ENCODE measurements around the gene GTF2F2.

The GTF2F2 gene

GRCh38 chr13:45231722-45232121 is 111.4 kb downstream of the GTF2F2 start:
- Histone ChIP-seq H3K4me1 (ENCODE audit: control extremely low read depth in 1 of 4, control insufficient read depth in 4 of 4, insufficient read depth in 4 of 4, low read length in 3 of 4) (peaks cover 0 to 10% (median 2%) of the 10 kb centered on the region in 4 experiments), H3K27me3 (replicated peaks in 2 of 5; ENCODE audit: control insufficient read depth in 4 of 5, insufficient read depth in 5 of 5, low read length in 4 of 5) (no peaks in the 10 kb centered on the region), H3K36me3 (ENCODE audit: control insufficient read depth in 4 of 4, insufficient read depth in 4 of 4, low read length in 3 of 4) (peaks cover 0 to 4% (median 0%) of the 10 kb centered on the region in 4 experiments), H3K27ac (ENCODE audit: insufficient read depth in 1 of 2, low read depth in 1 of 2, low read length in 2 of 2, poor library complexity in 1 of 2, severe bottlenecking in 2 of 2) (peak overlapping the region; percentile 51 to 71), H3K4me3 (ENCODE audit: control insufficient read depth in 1 of 7, extremely low read depth in 1 of 7, insufficient read depth in 4 of 7, low read depth in 2 of 7, low read length in 6 of 7) (no peak overlapping the region), H3K9me3 (ENCODE audit: control extremely low read depth in 1 of 5, control insufficient read depth in 4 of 5, insufficient read depth in 2 of 5, low read depth in 1 of 5, low read length in 4 of 5) (no peaks in the 10 kb centered on the region)
- POLR2A ChIA-PET = no interaction called here
- no CpG with 5 or more reads among the region's 1 CpG for WGBS (ENCODE audit: insufficient coverage)
- CTCF ChIA-PET = interaction anchor here (0.8 kb wide), 1 partner anchor 50 kb away, joined by 3 read pairs; no protein-coding TSS in a partner anchor
- peak; percentile 47 to 84 (median 74) for DNase-seq

GRCh38 chr13:45232591-45232990 is 112.3 kb downstream of the GTF2F2 start:
- no peaks in the 10 kb centered on the region for H3K27me3 ChIP-seq (replicated peaks in 2 of 5; ENCODE audit: control insufficient read depth in 4 of 5, insufficient read depth in 5 of 5, low read length in 4 of 5)
- H3K27ac ChIP-seq (ENCODE audit: insufficient read depth in 1 of 2, low read depth in 1 of 2, low read length in 2 of 2, poor library complexity in 1 of 2, severe bottlenecking in 2 of 2) = no peak overlapping the region
- H3K36me3 ChIP-seq (ENCODE audit: control insufficient read depth in 4 of 4, insufficient read depth in 4 of 4, low read length in 3 of 4) = peaks cover 0 to 4% (median 0%) of the 10 kb centered on the region in 4 experiments
- ChIA-PET CTCF (no interaction called here), POLR2A (no interaction called here)
- DNase-seq = no peak
- 100% methylated on average over 2 of the region's 2 CpGs for WGBS (ENCODE audit: insufficient coverage)
- no peaks in the 10 kb centered on the region for H3K9me3 ChIP-seq (ENCODE audit: control extremely low read depth in 1 of 5, control insufficient read depth in 4 of 5, insufficient read depth in 2 of 5, low read depth in 1 of 5, low read length in 4 of 5)
- peaks cover 0 to 10% (median 2%) of the 10 kb centered on the region in 4 experiments for H3K4me1 ChIP-seq (ENCODE audit: control extremely low read depth in 1 of 4, control insufficient read depth in 4 of 4, insufficient read depth in 4 of 4, low read length in 3 of 4)
- H3K4me3 ChIP-seq (ENCODE audit: control insufficient read depth in 1 of 7, extremely low read depth in 1 of 7, insufficient read depth in 4 of 7, low read depth in 2 of 7, low read length in 6 of 7) = no peak overlapping the region

DNA sequence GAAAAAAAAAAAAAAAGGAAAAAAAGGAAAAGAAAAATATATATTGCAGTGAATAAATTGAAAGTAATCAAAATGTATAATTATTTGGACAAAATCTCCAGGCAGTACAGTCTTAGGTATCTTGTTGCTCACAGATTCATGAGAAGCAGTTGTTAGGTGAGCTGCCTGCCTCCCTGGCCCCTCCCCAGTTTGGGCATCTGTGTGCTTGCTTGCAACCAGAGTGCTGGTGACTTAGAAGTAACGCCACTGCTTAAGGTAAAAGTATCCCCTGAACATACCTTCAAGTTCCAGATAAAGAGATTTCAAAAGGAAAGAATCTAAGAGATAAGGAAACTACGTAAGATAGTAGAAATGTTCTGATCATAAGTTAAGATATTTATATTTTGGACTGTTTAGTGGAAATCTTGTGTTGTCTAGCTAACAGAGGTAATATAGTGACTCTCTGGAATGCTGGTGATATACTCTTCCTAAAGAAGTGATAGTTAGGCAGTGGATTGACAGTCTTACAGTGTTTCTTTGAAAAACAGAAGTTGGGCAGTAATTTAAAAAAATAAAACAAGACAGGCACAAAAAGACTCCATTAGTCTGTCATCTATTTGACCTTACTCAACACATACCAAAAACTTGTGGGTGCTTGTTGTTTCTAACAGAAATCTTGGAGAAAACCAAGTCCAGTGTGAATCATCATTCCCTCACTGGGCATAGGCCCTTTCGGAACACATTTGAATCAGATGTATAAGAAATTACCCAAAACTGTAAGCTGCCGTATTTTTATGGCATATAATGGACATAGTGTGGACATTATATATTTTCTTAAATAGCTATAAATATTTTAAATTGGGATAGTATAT is 118.9 kb downstream of the GTF2F2 start:
- H3K4me1 ChIP-seq (ENCODE audit: control extremely low read depth in 1 of 4, control insufficient read depth in 4 of 4, insufficient read depth in 4 of 4, low read length in 3 of 4) = peaks cover 0 to 8% (median 6%) of the 10 kb centered on the region in 4 experiments
- WGBS (ENCODE audit: insufficient coverage) = 100% methylated on average over 2 of the region's 4 CpGs
- H3K27ac ChIP-seq (ENCODE audit: insufficient read depth in 1 of 2, low read depth in 1 of 2, low read length in 2 of 2, poor library complexity in 1 of 2, severe bottlenecking in 2 of 2) = no peak overlapping the region
- POLR2A ChIA-PET = no interaction called here
- no peaks in the 10 kb centered on the region for H3K27me3 ChIP-seq (replicated peaks in 2 of 5; ENCODE audit: control insufficient read depth in 4 of 5, insufficient read depth in 5 of 5, low read length in 4 of 5)
- no peaks in the 10 kb centered on the region for H3K9me3 ChIP-seq (ENCODE audit: control extremely low read depth in 1 of 5, control insufficient read depth in 4 of 5, insufficient read depth in 2 of 5, low read depth in 1 of 5, low read length in 4 of 5)
- CTCF ChIA-PET = interaction anchor here (0.6 to 0.7 kb wide), 2 partner anchors 9 to 190 kb away, joined by 3 read pairs; no protein-coding TSS in a partner anchor
- no peak overlapping the region for H3K4me3 ChIP-seq (ENCODE audit: control insufficient read depth in 1 of 7, extremely low read depth in 1 of 7, insufficient read depth in 4 of 7, low read depth in 2 of 7, low read length in 6 of 7)
- no peaks in the 10 kb centered on the region for H3K36me3 ChIP-seq (ENCODE audit: control insufficient read depth in 4 of 4, insufficient read depth in 4 of 4, low read length in 3 of 4)
- DNase-seq = no peak

DNA sequence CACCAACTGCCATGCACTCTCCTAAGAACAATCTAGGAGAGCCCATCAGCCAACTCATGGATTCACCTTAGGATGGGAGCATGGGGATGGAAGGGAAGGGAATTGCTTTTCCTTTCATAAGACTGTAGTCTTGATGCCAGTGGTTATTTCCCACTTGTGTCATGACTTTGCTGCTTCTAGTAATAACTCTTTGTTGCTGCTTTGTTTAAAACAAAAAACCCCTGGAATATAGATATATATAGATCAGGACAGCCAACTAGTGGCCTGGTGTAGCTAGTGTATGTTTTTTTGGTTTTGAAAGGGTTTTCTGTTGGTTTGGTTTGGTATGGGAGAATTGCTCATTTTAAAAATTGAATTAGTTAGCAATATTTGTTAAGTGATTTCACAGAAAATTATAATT is 119.8 kb downstream of the GTF2F2 start:
- ChIA-PET CTCF (interaction anchor here (0.6 kb wide), 1 partner anchor 10 kb away, joined by 3 read pairs; no protein-coding TSS in a partner anchor), POLR2A (no interaction called here)
- DNase-seq = peak in 1 of 3 donors; percentile 22
- Histone ChIP-seq H3K36me3 (ENCODE audit: control insufficient read depth in 4 of 4, insufficient read depth in 4 of 4, low read length in 3 of 4) (no peaks in the 10 kb centered on the region), H3K27ac (ENCODE audit: insufficient read depth in 1 of 2, low read depth in 1 of 2, low read length in 2 of 2, poor library complexity in 1 of 2, severe bottlenecking in 2 of 2) (no peak overlapping the region), H3K27me3 (replicated peaks in 2 of 5; ENCODE audit: control insufficient read depth in 4 of 5, insufficient read depth in 5 of 5, low read length in 4 of 5) (no peaks in the 10 kb centered on the region), H3K4me1 (ENCODE audit: control extremely low read depth in 1 of 4, control insufficient read depth in 4 of 4, insufficient read depth in 4 of 4, low read length in 3 of 4) (peaks cover 0 to 8% (median 6%) of the 10 kb centered on the region in 4 experiments), H3K4me3 (ENCODE audit: control insufficient read depth in 1 of 7, extremely low read depth in 1 of 7, insufficient read depth in 4 of 7, low read depth in 2 of 7, low read length in 6 of 7) (no peak overlapping the region), H3K9me3 (ENCODE audit: control extremely low read depth in 1 of 5, control insufficient read depth in 4 of 5, insufficient read depth in 2 of 5, low read depth in 1 of 5, low read length in 4 of 5) (no peaks in the 10 kb centered on the region)

- no CpG with 5 or more reads among the region's 3 CpGs for WGBS (ENCODE audit: insufficient coverage)
- POLR2A ChIA-PET = no interaction called here
- DNase-seq = peak; percentile 41 to 56 (median 55)
- Histone ChIP-seq H3K36me3 (ENCODE audit: control insufficient read depth in 4 of 4, insufficient read depth in 4 of 4, low read length in 3 of 4) (no peaks in the 10 kb centered on the region), H3K27me3 (replicated peaks in 2 of 5; ENCODE audit: control insufficient read depth in 4 of 5, insufficient read depth in 5 of 5, low read length in 4 of 5) (no peaks in the 10 kb centered on the region), H3K9me3 (ENCODE audit: control extremely low read depth in 1 of 5, control insufficient read depth in 4 of 5, insufficient read depth in 2 of 5, low read depth in 1 of 5, low read length in 4 of 5) (no peaks in the 10 kb centered on the region), H3K4me3 (ENCODE audit: control insufficient read depth in 1 of 7, extremely low read depth in 1 of 7, insufficient read depth in 4 of 7, low read depth in 2 of 7, low read length in 6 of 7) (peak overlapping the region in 2 of 7 experiments; percentile 11 to 58), H3K27ac (ENCODE audit: insufficient read depth in 1 of 2, low read depth in 1 of 2, low read length in 2 of 2, poor library complexity in 1 of 2, severe bottlenecking in 2 of 2) (no peak overlapping the region), H3K4me1 (ENCODE audit: control extremely low read depth in 1 of 4, control insufficient read depth in 4 of 4, insufficient read depth in 4 of 4, low read length in 3 of 4) (peaks cover 0 to 8% (median 6%) of the 10 kb centered on the region in 4 experiments)
- CTCF ChIA-PET = no interaction called here
These were observed 121.8 kb downstream of the GTF2F2 start for GRCh38 chr13:45242070-45242469.

- DNase-seq = no peak
- peaks cover 0 to 8% (median 6%) of the 10 kb centered on the region in 4 experiments for H3K4me1 ChIP-seq (ENCODE audit: control extremely low read depth in 1 of 4, control insufficient read depth in 4 of 4, insufficient read depth in 4 of 4, low read length in 3 of 4)
- no peaks in the 10 kb centered on the region for H3K9me3 ChIP-seq (ENCODE audit: control extremely low read depth in 1 of 5, control insufficient read depth in 4 of 5, insufficient read depth in 2 of 5, low read depth in 1 of 5, low read length in 4 of 5)
- H3K27ac ChIP-seq (ENCODE audit: insufficient read depth in 1 of 2, low read depth in 1 of 2, low read length in 2 of 2, poor library complexity in 1 of 2, severe bottlenecking in 2 of 2) = no peak overlapping the region
- H3K36me3 ChIP-seq (ENCODE audit: control insufficient read depth in 4 of 4, insufficient read depth in 4 of 4, low read length in 3 of 4) = no peaks in the 10 kb centered on the region
- ChIA-PET CTCF (no interaction called here), POLR2A (no interaction called here)
- H3K27me3 ChIP-seq (replicated peaks in 2 of 5; ENCODE audit: control insufficient read depth in 4 of 5, insufficient read depth in 5 of 5, low read length in 4 of 5) = no peaks in the 10 kb centered on the region
- WGBS (ENCODE audit: insufficient coverage) = no CpG with 5 or more reads among the region's 1 CpG
- peak overlapping the region in 1 of 7 experiments; percentile 58 for H3K4me3 ChIP-seq (ENCODE audit: control insufficient read depth in 1 of 7, extremely low read depth in 1 of 7, insufficient read depth in 4 of 7, low read depth in 2 of 7, low read length in 6 of 7)
These were observed 122.2 kb downstream of the GTF2F2 start for GRCh38 chr13:45242524-45242923.

- Histone ChIP-seq H3K27me3 (replicated peaks in 2 of 5; ENCODE audit: control insufficient read depth in 4 of 5, insufficient read depth in 5 of 5, low read length in 4 of 5) (no peaks in the 10 kb centered on the region), H3K4me1 (ENCODE audit: control extremely low read depth in 1 of 4, control insufficient read depth in 4 of 4, insufficient read depth in 4 of 4, low read length in 3 of 4) (peaks cover 0 to 8% (median 6%) of the 10 kb centered on the region in 4 experiments), H3K4me3 (ENCODE audit: control insufficient read depth in 1 of 7, extremely low read depth in 1 of 7, insufficient read depth in 4 of 7, low read depth in 2 of 7, low read length in 6 of 7) (no peak overlapping the region), H3K9me3 (ENCODE audit: control extremely low read depth in 1 of 5, control insufficient read depth in 4 of 5, insufficient read depth in 2 of 5, low read depth in 1 of 5, low read length in 4 of 5) (no peaks in the 10 kb centered on the region), H3K27ac (ENCODE audit: insufficient read depth in 1 of 2, low read depth in 1 of 2, low read length in 2 of 2, poor library complexity in 1 of 2, severe bottlenecking in 2 of 2) (no peak overlapping the region), H3K36me3 (ENCODE audit: control insufficient read depth in 4 of 4, insufficient read depth in 4 of 4, low read length in 3 of 4) (no peaks in the 10 kb centered on the region)
- 99% methylated on average over 6 of the region's 8 CpGs for WGBS (ENCODE audit: insufficient coverage)
- ChIA-PET POLR2A (no interaction called here), CTCF (no interaction called here)
- DNase-seq = no peak
These were observed 122.8 kb downstream of the GTF2F2 start for GRCh38 chr13:45243077-45243476.

All from common myeloid progenitor, CD34-positive (primary cell).